HUES48 (cell line): ENCODE measurements around the gene CNTNAP2.
"Not testable (repeated sequence)": the region's sequence is repeated elsewhere in the genome, so short reads cannot be mapped to it uniquely, and the experiment has no call there.

Source experiments
- H3K27ac ChIP-seq: one replicate; pipeline ENCODE4 v1.7.0; 2013; ENCODE audit warnings: low read depth, low read length, inconsistent platforms
- H3K27me3 ChIP-seq: 2 replicates; pipeline ENCODE4 v1.6.1; 2013; ENCODE audit warnings: mild to moderate bottlenecking, low read length; ENCODE audit not compliant: control insufficient read depth, insufficient read depth
- H3K36me3 ChIP-seq: 2 replicates; pipeline ENCODE4 v1.6.1; 2013; ENCODE audit warnings: low read length; ENCODE audit not compliant: control insufficient read depth, insufficient read depth
- H3K4me1 ChIP-seq: 2 replicates; pipeline ENCODE4 v1.6.1; 2013; ENCODE audit warnings: mild to moderate bottlenecking, low read length; ENCODE audit not compliant: control insufficient read depth, insufficient read depth
- H3K4me3 ChIP-seq: 2 replicates; pipeline ENCODE4 v1.5.1; 2013; ENCODE audit warnings: mild to moderate bottlenecking, low read depth, low read length
- H3K9ac ChIP-seq: 2 replicates; pipeline ENCODE4 v1.6.1; 2013; ENCODE audit warnings: mild to moderate bottlenecking, low read depth, low read length, moderate library complexity
- H3K9me3 ChIP-seq: 2 replicates; pipeline ENCODE4 v1.6.1; 2013; ENCODE audit warnings: low read length; ENCODE audit not compliant: control insufficient read depth, insufficient read depth

Gene CNTNAP2

GRCh38 chr7:148042935-148043631 is 1926.5 kb downstream of the CNTNAP2 start:
- Histone ChIP-seq H3K27me3 (no peaks in the 10 kb centered on the region), H3K9ac (no peak overlapping the region), H3K36me3 (no peaks in the 10 kb centered on the region), H3K27ac (no peak overlapping the region), H3K4me3 (no peak overlapping the region), H3K9me3 (no peaks in the 10 kb centered on the region), H3K4me1 (no peaks in the 10 kb centered on the region)

GRCh38 chr7:148044173-148044572 is 1927.6 kb downstream of the CNTNAP2 start:
- no peaks in the 10 kb centered on the region for H3K4me1 ChIP-seq
- no peaks in the 10 kb centered on the region for H3K27me3 ChIP-seq
- H3K9me3 ChIP-seq, result no peaks in the 10 kb centered on the region
- no peak overlapping the region for H3K9ac ChIP-seq
- no peaks in the 10 kb centered on the region for H3K36me3 ChIP-seq
- no peak overlapping the region for H3K27ac ChIP-seq
- H3K4me3 ChIP-seq, result no peak overlapping the region

DNA sequence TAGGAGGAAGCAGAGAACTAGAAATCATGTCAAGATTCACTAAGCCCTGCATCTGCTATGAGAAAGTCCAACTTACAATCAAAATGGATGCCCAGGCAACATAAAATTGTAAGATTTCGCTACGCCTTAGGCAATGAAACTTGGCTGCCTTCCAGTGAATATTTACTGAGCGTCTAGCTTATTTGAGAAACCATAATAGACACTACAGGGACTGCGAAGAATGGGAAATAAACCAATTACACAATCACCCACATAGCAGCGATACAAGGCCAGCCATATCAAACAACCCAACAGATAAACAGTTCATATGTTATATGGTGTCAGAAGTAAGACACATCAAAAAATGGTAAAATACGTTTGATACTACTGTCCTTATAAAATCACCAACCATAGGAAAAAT is 1928.9 kb downstream of the CNTNAP2 start:
- Histone ChIP-seq H3K27ac (no peak overlapping the region), H3K36me3 (no peaks in the 10 kb centered on the region), H3K4me3 (no peak overlapping the region), H3K4me1 (no peaks in the 10 kb centered on the region), H3K27me3 (no peaks in the 10 kb centered on the region), H3K9me3 (no peaks in the 10 kb centered on the region), H3K9ac (no peak overlapping the region)

GRCh38 chr7:148049068-148049467 is 1932.5 kb downstream of the CNTNAP2 start:
- Histone ChIP-seq H3K4me1 (no peaks in the 10 kb centered on the region), H3K4me3 (no peak overlapping the region), H3K9me3 (no peaks in the 10 kb centered on the region), H3K9ac (no peak overlapping the region), H3K36me3 (no peaks in the 10 kb centered on the region), H3K27me3 (no peaks in the 10 kb centered on the region), H3K27ac (no peak overlapping the region)

GRCh38 chr7:148050492-148051158 is 1934.0 kb downstream of the CNTNAP2 start:
- Histone ChIP-seq H3K4me3 (no peak overlapping the region), H3K9me3 (no peaks in the 10 kb centered on the region), H3K9ac (no peak overlapping the region), H3K4me1 (no peaks in the 10 kb centered on the region), H3K27ac (no peak overlapping the region), H3K27me3 (no peaks in the 10 kb centered on the region), H3K36me3 (no peaks in the 10 kb centered on the region)

DNA sequence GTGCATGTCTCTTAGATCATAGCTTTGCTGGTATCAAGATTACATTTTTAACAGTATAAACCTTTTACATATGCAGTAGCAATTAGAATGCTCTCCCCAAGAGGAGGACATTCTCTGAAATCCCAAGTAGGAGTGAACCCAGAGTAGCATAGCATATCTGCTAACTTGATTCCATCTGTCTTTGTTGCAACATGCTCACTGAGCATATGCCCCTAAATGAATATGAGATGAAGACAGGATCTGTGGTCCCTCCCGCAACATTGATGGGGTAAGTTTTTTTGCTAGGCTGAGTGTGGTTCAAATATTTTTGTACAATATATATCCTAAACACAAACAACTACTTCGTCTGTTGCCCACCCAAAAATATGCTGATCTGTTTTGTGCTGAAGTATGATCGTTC is 1939.8 kb downstream of the CNTNAP2 start:
- H3K27me3 ChIP-seq, result no peaks in the 10 kb centered on the region
- no peak overlapping the region for H3K4me3 ChIP-seq
- no peaks in the 10 kb centered on the region for H3K36me3 ChIP-seq

GRCh38 chr7:148058092-148058491 is 1941.5 kb downstream of the CNTNAP2 start:
- 0 out of 2 replicates have a peak, but pooled peaks cover under 1% of the 10 kb centered on the region for H3K9me3 ChIP-seq

More for the DNA sequence above, 1939.8 kb downstream of the CNTNAP2 start:
- Histone ChIP-seq H3K9ac (no peak overlapping the region), H3K27ac (no peak overlapping the region), H3K9me3 (no peaks in the 10 kb centered on the region), H3K4me1 (peaks cover 4% of the 10 kb centered on the region; the same call in 1 of the 2 replicates)

DNA sequence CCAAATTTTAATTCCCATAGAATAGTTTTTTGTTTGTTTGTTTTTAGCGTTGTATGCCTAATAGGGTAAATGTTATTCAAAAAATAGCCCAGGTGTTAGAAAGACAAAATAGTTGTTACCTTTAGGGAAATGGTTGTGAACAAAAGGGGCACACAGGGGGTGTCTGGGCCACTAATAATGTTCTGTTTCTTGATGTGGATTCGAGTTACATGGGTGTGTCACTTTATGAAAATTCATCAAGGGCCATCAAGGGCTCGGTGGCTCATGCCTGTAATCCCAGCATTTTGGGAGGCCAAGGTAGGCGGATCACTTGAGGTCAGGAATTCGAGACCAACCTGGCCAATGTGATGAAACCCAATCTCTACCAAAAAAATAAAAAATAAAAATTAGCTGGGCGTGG is 1942.2 kb downstream of the CNTNAP2 start:
- Histone ChIP-seq H3K36me3 (no peaks in the 10 kb centered on the region), H3K9me3 (0 out of 2 replicates have a peak, but pooled peaks cover 3% of the 10 kb centered on the region), H3K27me3 (no peaks in the 10 kb centered on the region), H3K27ac (no peak overlapping the region), H3K4me3 (no peak overlapping the region), H3K4me1 (peaks cover 4% of the 10 kb centered on the region; the same call in 1 of the 2 replicates), H3K9ac (no peak overlapping the region)

More at GRCh38 chr7:148058092-148058491, 1941.5 kb downstream of the CNTNAP2 start:
- Histone ChIP-seq H3K9ac (no peak overlapping the region), H3K27ac (no peak overlapping the region), H3K27me3 (no peaks in the 10 kb centered on the region), H3K36me3 (no peaks in the 10 kb centered on the region), H3K4me3 (no peak overlapping the region), H3K4me1 (peaks cover 4% of the 10 kb centered on the region; the same call in 1 of the 2 replicates)

DNA sequence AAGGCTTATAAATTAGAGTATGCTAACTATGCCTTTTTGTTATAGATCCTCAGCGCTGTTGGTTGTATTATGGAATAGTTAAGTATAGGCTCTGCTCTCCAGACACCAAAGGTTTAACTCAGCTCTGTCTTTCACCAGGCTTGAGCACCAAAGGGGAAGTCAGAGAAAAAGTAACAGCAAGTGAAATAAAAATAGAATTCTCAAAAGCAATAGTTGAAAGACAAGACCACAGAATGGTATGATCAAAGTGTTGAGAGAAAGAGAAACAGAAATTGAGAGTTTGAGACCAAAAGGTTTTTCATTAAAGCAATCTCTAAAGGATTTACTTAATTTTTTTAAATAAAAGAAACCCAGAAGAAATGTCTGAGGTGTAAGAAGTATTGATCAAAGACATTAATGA is 1944.1 kb downstream of the CNTNAP2 start:
- peaks cover 4% of the 10 kb centered on the region; the same call in 1 of the 2 replicates for H3K4me1 ChIP-seq
- no peaks in the 10 kb centered on the region for H3K27me3 ChIP-seq
- no peak overlapping the region for H3K9ac ChIP-seq
- 0 out of 2 replicates have a peak, but pooled peaks cover 3% of the 10 kb centered on the region for H3K9me3 ChIP-seq
- H3K36me3 ChIP-seq, result no peaks in the 10 kb centered on the region
- no peak overlapping the region for H3K27ac ChIP-seq
- no peak overlapping the region for H3K4me3 ChIP-seq

- not testable (repeated sequence) for H3K27me3 ChIP-seq, H3K4me3 ChIP-seq, H3K36me3 ChIP-seq, H3K27ac ChIP-seq, H3K9ac ChIP-seq, H3K9me3 ChIP-seq, H3K4me1 ChIP-seq
These were observed 1961.5 kb downstream of the CNTNAP2 start for GRCh38 chr7:148078111-148078510.
